Head of caudate nucleus (tissue), 42 donors: ENCODE measurements around the gene TMEM225B.
"Not testable (repeated sequence)": the region's sequence is repeated elsewhere in the genome, so short reads cannot be mapped to it uniquely, and the experiment has no call there.

Experiments used
- DNase-seq, 42 donors: peaks; one replicate each; pipeline versions ENCODE4 v3.0.0 to v3.0.0-alpha.2; 2020 to 2021; ENCODE audit warnings: mixed read lengths in 7 of 42
- intact Hi-C: fragments of 100-400 bp; cut with DNase I; formaldehyde crosslinking; loops from one replicate; pipeline ENCODE4 v1.15.0; 2022

The TMEM225B gene

GRCh38 chr7:99642027-99642426 is 44.0 kb downstream of the TMEM225B start:
- DNase-seq = no peak
- intact Hi-C loops = no loop called here

GRCh38 chr7:99643464-99643863 is 45.4 kb downstream of the TMEM225B start:
- no peak for DNase-seq
- intact Hi-C loops = no loop called here

DNA sequence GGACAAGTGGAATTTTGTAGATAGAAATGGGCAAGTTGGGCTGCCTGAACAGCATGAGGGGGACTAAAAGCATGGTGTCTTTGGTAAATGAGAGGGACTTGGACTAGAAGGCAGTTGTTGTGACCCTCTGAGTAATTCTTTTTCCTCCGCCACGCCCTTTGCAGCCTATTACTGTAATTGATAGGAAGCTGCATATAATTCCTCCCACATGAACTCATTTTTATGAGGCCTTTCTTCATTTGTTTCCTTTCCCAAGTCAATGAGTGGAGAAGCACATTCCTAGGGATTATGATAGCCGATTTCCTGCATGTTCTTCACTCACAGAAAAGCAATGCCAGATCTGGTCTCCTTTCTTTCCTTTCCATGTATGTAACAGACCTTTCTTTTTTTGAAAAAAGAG is 46.4 kb downstream of the TMEM225B start:
- intact Hi-C loops = no loop called here
- no peak for DNase-seq

GRCh38 chr7:99645590-99645989 is 47.5 kb downstream of the TMEM225B start:
- intact Hi-C loops = no loop called here
- DNase-seq = no peak

- intact Hi-C loops = no loop called here
- DNase-seq = peak in 23 of 42 donors; percentile 3 to 66 (median 32)
Observed at GRCh38 chr7:99648843-99649242, 50.8 kb downstream of the TMEM225B start.

- intact Hi-C loops = no loop called here
- DNase-seq = no peak
Observed at GRCh38 chr7:99651290-99651689, 53.2 kb downstream of the TMEM225B start.

DNA sequence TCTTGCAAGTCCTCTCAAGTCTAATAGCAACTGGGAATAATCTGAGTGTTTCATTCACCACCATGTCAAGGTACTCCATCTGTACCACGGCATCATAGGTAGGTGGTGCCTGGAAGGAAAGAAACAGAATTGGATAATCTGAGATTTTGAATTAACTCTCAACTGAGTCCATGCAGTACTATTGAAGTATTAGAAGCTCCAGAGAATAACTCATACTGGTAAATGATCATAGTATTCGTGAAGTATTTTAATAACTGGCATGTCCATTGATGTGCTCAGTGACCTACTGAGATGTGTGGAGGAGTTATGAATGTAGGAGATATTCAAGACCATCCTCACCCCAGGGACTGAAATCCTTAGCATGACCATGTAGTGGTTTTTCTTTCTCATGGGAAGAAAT is 54.6 kb downstream of the TMEM225B start:
- intact Hi-C loops = no loop called here
- DNase-seq = no peak

DNA sequence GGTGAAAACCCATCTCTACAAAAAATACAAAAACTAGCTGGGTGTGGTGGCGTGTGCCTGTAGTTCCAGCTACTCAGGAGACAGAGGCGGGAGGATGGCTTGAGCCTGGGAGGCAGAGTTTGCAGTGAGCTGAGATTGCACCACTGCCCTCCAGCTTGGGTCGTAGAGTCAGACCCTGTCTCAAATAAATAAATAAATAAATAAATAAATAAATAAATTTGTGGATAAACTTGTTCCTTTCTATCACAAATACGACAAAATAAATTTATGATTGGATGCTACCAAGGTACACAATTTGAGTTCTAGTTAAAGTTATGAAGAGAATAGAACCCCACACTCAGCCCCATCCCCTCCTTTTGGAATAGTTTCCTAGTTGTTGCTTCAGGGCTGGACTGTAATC is 55.2 kb downstream of the TMEM225B start:
- intact Hi-C loops, DNase-seq: not testable (repeated sequence)

GRCh38 chr7:99653754-99654153 is 55.7 kb downstream of the TMEM225B start:
- DNase-seq = no peak
- intact Hi-C loops = no loop called here

DNA sequence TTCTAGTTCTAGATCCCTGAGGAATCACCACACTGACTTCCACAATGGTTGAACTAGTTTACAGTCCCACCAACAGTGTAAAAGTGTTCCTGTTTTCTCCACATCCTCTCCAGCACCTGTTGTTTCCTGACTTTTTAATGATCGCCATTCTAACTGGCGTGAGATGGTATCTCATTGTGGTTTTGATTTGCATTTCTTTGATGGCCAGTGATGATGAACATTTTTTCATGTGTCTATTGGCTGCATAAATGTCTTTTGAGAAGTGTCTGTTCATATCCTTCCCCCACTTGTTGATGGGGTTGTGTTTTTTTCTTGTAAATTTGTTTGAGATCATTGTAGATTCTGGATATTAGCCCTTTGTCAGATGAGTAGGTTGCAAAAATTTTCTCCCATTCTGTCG is 56.6 kb downstream of the TMEM225B start:
- intact Hi-C loops, DNase-seq: not testable (repeated sequence)

GRCh38 chr7:99657879-99658278 is 59.8 kb downstream of the TMEM225B start:
- intact Hi-C loops, DNase-seq: not testable (repeated sequence)
